Measurements from ENCODE around the gene POLRMT.

Gene POLRMT

DNA sequence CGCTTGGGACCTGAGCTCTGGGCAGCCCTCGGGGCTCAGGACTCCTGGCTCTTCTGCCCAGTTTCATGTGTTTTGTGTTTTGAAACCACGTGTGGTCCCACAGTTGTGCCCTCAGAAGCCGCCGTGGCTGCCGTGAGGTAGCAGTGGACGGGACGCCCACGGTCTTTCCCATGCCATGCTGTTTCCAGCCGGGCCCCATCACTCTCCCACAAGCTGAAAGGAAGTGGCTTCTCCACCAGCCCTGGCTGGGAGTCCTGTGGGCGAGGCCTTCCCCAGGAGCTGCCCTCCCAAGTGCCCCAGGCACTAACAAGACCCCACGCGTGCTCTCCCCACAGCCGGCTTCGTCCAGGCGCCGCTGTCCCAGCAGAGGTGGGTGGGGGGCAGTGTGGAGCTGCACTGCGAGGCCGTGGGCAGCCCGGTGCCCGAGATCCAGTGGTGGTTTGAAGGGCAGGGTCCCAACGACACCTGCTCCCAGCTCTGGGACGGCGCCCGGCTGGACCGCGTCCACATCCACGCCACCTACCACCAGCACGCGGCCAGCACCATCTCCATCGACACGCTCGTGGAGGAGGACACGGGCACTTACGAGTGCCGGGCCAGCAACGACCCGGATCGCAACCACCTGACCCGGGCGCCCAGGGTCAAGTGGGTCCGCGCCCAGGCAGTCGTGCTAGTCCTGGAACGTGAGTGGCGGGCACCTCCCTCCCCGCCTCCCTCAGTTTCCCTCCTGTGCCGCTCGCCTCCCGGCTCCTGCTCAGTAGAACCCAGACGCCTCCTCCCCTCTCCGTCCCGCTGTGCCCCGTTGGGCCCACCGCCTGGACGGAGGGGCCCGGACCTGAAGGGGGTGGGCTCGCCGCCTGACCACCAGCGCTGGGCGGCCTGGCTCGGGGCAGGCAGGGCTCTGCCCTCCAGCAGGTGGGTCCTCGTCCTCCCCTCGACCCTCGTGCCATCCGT, 55.6 kb downstream of the POLRMT start:
- Histone ChIP-seq H3K4me2 (ENCODE audit: low read length) (no peak overlapping the region), H3K79me2 (peaks cover 46% of the 10 kb centered on the region), H3K9me3 (ENCODE audit: control insufficient read depth, low read length) (no peaks in the 10 kb centered on the region), H3K27ac (no peak overlapping the region), H3K4me1 (no peaks in the 10 kb centered on the region), H3K27me3 (ENCODE audit: control insufficient read depth, insufficient read depth, low read length) (no peaks in the 10 kb centered on the region), H3K9ac (no peak overlapping the region), H3K4me3 (ENCODE audit: low read depth, low read length) (no peak overlapping the region), H3K36me3 (ENCODE audit: control insufficient read depth, insufficient read depth, low read length) (no peaks in the 10 kb centered on the region), H2AFZ (no peak overlapping the region)
- TF ChIP-seq CTCF (IDR thresholded peaks at IDR 0.05), result no peak

DNA sequence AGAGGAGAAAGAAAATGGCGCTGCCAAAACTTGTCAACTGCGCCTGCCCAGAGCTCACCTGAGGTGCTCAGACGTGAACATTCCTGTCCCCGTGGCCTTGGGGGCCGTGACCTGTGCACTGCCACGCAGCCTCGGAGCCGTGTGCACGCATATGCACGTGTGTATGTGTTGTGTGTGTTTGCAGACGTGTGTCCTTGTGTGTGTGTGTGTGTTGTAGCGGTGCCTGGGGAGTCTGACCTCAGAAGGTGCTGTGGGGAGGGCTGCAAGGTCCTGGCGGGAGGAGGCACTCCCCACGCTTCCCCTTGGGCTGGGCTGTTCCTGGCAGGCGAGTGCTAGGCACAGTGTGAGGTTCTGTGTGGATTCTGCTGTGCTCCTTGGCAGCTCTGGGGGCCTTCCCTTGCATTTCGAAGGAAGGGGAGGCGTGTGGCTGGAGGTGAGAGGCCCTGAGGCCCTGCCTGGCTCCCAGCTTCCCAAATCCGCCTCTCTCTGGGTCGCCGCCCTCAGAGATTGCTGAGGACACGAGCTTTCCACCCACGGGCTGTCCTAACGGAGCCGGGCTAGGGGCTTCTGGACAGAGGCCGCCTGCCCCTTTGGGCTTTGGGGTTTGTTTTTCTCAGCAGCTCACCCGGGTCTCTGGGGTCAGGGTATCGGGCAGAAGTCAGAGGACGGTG, 56.4 kb downstream of the POLRMT start:
- H3K36me3 ChIP-seq (ENCODE audit: control insufficient read depth, insufficient read depth, low read length), result no peaks in the 10 kb centered on the region
- H3K27ac ChIP-seq, result no peak overlapping the region
- no peak overlapping the region for H2AFZ ChIP-seq
- H3K79me2 ChIP-seq, result peaks cover 49% of the 10 kb centered on the region
- no peak overlapping the region for H3K4me3 ChIP-seq (ENCODE audit: low read depth, low read length)
- no peaks in the 10 kb centered on the region for H3K9me3 ChIP-seq (ENCODE audit: control insufficient read depth, low read length)
- H3K4me1 ChIP-seq, result no peaks in the 10 kb centered on the region
- H3K9ac ChIP-seq, result no peak overlapping the region
- no peak for TF ChIP-seq CTCF (IDR thresholded peaks at IDR 0.05)
- H3K4me2 ChIP-seq (ENCODE audit: low read length), result no peak overlapping the region
- no peaks in the 10 kb centered on the region for H3K27me3 ChIP-seq (ENCODE audit: control insufficient read depth, insufficient read depth, low read length)

- no peaks in the 10 kb centered on the region for H3K36me3 ChIP-seq (ENCODE audit: control insufficient read depth, insufficient read depth, low read length)
- peaks cover 49% of the 10 kb centered on the region for H3K79me2 ChIP-seq
- peak overlapping the region; percentile 63 for H3K4me2 ChIP-seq (ENCODE audit: low read length)
- no peak for TF ChIP-seq CTCF (IDR thresholded peaks at IDR 0.05)
- H3K9ac ChIP-seq, result no peak overlapping the region
- H3K4me1 ChIP-seq, result no peaks in the 10 kb centered on the region
- H3K27ac ChIP-seq, result no peak overlapping the region
- no peak overlapping the region for H3K4me3 ChIP-seq (ENCODE audit: low read depth, low read length)
- H2AFZ ChIP-seq, result no peak overlapping the region
- H3K9me3 ChIP-seq (ENCODE audit: control insufficient read depth, low read length), result no peaks in the 10 kb centered on the region
- no peaks in the 10 kb centered on the region for H3K27me3 ChIP-seq (ENCODE audit: control insufficient read depth, insufficient read depth, low read length)
Measured at GRCh38 chr19:575527-576506, 57.5 kb downstream of the POLRMT start.

DNA sequence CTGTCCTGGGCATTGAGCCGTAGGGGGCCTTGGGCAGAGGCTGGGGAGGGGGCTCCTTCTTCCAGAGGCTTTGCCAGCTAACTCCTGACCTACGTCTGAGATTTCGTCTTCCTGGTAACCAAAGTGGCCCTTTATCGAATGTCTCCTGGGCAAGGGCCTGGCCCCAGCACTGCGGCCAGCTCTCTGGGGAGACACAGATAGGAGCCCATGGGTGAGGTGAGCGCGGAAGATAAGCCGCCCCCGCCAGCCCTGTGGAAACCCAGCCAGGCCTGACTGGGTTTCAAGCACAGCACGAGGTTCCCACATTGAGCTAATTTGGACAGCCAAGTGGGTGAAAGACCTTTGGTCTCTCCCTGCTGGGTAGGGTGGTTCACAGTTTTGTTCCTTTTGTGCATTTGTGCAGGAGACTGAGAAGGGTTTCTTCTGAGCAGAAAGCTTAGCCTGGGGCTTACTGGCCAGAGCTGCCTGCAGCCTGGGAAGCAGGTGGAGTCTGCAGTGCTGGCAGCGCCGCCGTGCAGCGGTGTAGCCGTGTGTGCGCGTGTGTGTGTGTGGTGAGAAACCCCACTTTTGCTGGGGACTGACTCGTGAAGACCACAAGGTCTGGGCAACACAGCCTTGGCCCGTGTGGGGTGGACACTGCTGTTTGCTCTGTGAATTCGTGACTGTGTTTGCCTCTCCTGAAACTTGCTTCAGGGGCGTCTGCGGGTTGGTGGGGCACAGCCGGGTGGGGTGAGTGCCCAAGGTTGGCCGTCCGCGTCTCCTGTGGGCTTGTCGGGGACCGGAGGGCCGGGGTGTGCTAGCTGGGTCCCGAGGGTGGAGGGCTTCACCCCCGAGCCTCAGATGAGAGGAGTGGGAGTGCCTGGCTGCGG, 58.4 kb downstream of the POLRMT start:
- no peak overlapping the region for H3K27ac ChIP-seq
- H3K27me3 ChIP-seq (ENCODE audit: control insufficient read depth, insufficient read depth, low read length), result no peaks in the 10 kb centered on the region
- TF ChIP-seq CTCF (IDR thresholded peaks at IDR 0.05), result no peak
- H2AFZ ChIP-seq, result no peak overlapping the region
- H3K4me2 ChIP-seq (ENCODE audit: low read length), result peak overlapping the region; percentile 63
- H3K4me1 ChIP-seq, result no peaks in the 10 kb centered on the region
- no peak overlapping the region for H3K9ac ChIP-seq
- H3K4me3 ChIP-seq (ENCODE audit: low read depth, low read length), result peak overlapping the region; percentile 34
- no peaks in the 10 kb centered on the region for H3K36me3 ChIP-seq (ENCODE audit: control insufficient read depth, insufficient read depth, low read length)
- no peaks in the 10 kb centered on the region for H3K9me3 ChIP-seq (ENCODE audit: control insufficient read depth, low read length)
- H3K79me2 ChIP-seq, result peaks cover 49% of the 10 kb centered on the region
